ENCODE results near the gene CNPY1. TPM values are rescaled to one million over a fixed set of nuclear protein-coding genes. Genes with fewer than 3 reads are reported as not detected.

CNPY1 gene
- total and polyA plus RNA-seq, 4 donors = not detected

- 24% methylated on average over 14 of the region's 14 CpGs for whole genome bisulfite sequencing
- Histone ChIP-seq H3K9ac (ENCODE audit: low read depth in 1 of 2, low read length in 2 of 2) (no peak overlapping the region), H3K27me3 (ENCODE audit: control insufficient read depth in 4 of 4, insufficient read depth in 4 of 4, low read length in 3 of 4) (peaks cover 0 to 21% (median 12%) of the 10 kb centered on the region in 4 donors), H3K36me3 (ENCODE audit: control insufficient read depth in 4 of 4, insufficient read depth in 3 of 4, low read depth in 1 of 4, low read length in 3 of 4) (no peaks in the 10 kb centered on the region), H3K9me3 (ENCODE audit: control insufficient read depth in 4 of 4, low read length in 3 of 4) (no peaks in the 10 kb centered on the region), H3K27ac (ENCODE audit: low read depth in 1 of 2, low read length in 2 of 2) (no peak overlapping the region), H3K4me1 (ENCODE audit: control insufficient read depth in 4 of 4, insufficient read depth in 4 of 4, low read length in 3 of 4) (peaks cover 6 to 14% (median 9%) of the 10 kb centered on the region in 4 donors), H3K4me3 (ENCODE audit: low read depth in 1 of 3, low read length in 3 of 3) (peak overlapping the region in 1 of 3 donors; percentile 38)
- TF ChIP-seq HNF4A (conservative IDR thresholded peaks at IDR 0.05) = no peak
- no peak for TF ChIP-seq SP1 (IDR thresholded peaks at IDR 0.05)
- no peak for TF ChIP-seq CTCF (IDR thresholded peaks at IDR 0.05; ENCODE audit: low read depth, low read length, missing input control)
- TF ChIP-seq EGR1 (IDR thresholded peaks at IDR 0.05; ENCODE audit: low read depth in 2 of 2) = no peak
- no peak for TF ChIP-seq JUND (IDR thresholded peaks at IDR 0.05)
- no peak for TF ChIP-seq MAX (IDR thresholded peaks at IDR 0.05)
- no peak for TF ChIP-seq TAF1 (conservative IDR thresholded peaks at IDR 0.05)
- no peak for TF ChIP-seq GABPA (IDR thresholded peaks at IDR 0.05 in 1 of 2, conservative IDR thresholded peaks at IDR 0.05 in 1 of 2)
- no peak for TF ChIP-seq REST (IDR thresholded peaks at IDR 0.05)
- TF ChIP-seq YY1 (IDR thresholded peaks at IDR 0.05) = no peak
- no peak for TF ChIP-seq ATF3 (IDR thresholded peaks at IDR 0.05)
- TF ChIP-seq FOXA2 (IDR thresholded peaks at IDR 0.05) = no peak
- TF ChIP-seq NR2F2 (IDR thresholded peaks at IDR 0.05) = no peak
- TF ChIP-seq RXRA (IDR thresholded peaks at IDR 0.05) = no peak
- TF ChIP-seq ZBTB33 (IDR thresholded peaks at IDR 0.05) = no peak
- TF ChIP-seq RAD21 (IDR thresholded peaks at IDR 0.05) = no peak
- DNase-seq (ENCODE audit: low spot score) = no peak
Measured at GRCh38 chr7:155532792-155533119, 13.6 kb downstream of the CNPY1 start.

- no peak for DNase-seq (ENCODE audit: low spot score)
- H3K27me3 ChIP-seq (ENCODE audit: control insufficient read depth in 4 of 4, insufficient read depth in 4 of 4, low read length in 3 of 4) = peaks cover 0 to 21% (median 12%) of the 10 kb centered on the region in 4 donors
- 21% methylated on average over 9 of the region's 9 CpGs for WGBS
- no peaks in the 10 kb centered on the region for H3K9me3 ChIP-seq (ENCODE audit: control insufficient read depth in 4 of 4, low read length in 3 of 4)
- H3K36me3 ChIP-seq (ENCODE audit: control insufficient read depth in 4 of 4, insufficient read depth in 3 of 4, low read depth in 1 of 4, low read length in 3 of 4) = no peaks in the 10 kb centered on the region
- no peak overlapping the region for H3K9ac ChIP-seq (ENCODE audit: low read depth in 1 of 2, low read length in 2 of 2)
- H3K4me3 ChIP-seq (ENCODE audit: low read depth in 1 of 3, low read length in 3 of 3) = no peak overlapping the region
- TF ChIP-seq ZBTB33 (IDR thresholded peaks at IDR 0.05) = no peak
- no peak for TF ChIP-seq GABPA (IDR thresholded peaks at IDR 0.05 in 1 of 2, conservative IDR thresholded peaks at IDR 0.05 in 1 of 2)
- no peak for TF ChIP-seq NR2F2 (IDR thresholded peaks at IDR 0.05)
- TF ChIP-seq EGR1 (IDR thresholded peaks at IDR 0.05; ENCODE audit: low read depth in 2 of 2) = no peak
- H3K4me1 ChIP-seq (ENCODE audit: control insufficient read depth in 4 of 4, insufficient read depth in 4 of 4, low read length in 3 of 4) = peaks cover 6 to 14% (median 9%) of the 10 kb centered on the region in 4 donors
- H3K27ac ChIP-seq (ENCODE audit: low read depth in 1 of 2, low read length in 2 of 2) = no peak overlapping the region
Measured at GRCh38 chr7:155531681-155532080, 14.7 kb downstream of the CNPY1 start.
